GOT3 (cell line): Measurements from ENCODE around the gene TKTL1.

Experiments
- DNase-seq: peaks from one replicate; lab custom pipeline; 2025; ENCODE audit warnings: mixed read lengths; lab: John Stamatoyannopoulos, UW

Gene TKTL1

DNA sequence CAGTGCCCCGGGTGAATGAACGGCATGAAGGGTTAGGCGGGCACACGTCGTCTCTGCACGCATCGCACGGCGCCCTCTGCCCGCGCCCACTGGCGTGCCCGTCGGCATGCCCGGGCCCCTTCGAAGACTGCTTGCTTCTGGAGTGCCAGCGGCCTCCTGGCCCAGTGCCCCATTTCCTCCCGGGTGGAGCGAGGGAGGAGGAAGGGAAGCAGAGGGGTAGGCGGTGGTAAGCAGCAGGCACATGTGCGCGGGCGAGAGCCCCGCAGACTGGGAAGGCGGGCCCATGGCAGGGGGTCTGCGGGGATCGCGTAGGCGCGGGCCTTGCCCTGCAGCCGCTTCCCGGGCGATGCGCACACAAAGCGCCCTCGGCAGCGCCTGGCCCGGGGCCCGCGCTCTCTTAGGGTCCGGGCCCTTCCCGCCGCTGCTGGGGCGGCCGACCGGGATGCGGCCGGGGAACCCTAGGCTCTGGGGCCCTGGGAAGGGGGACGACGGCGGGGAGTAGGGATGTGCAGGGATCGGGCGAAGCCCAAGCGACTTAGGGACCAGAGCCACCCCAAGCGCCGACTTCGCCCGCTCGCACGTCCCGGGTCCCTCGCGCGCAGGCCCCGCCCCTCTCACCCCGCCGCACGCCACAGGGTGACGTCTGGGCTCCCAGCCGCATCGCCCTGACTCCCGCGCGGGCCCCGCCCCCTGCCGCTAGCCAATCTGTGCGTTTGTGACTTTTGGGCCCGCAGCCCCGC lies 82.6 kb downstream of the TKTL1 start:
- DNase-seq = no peak

GRCh38 chrX:154378799-154379568 lies 83.4 kb downstream of the TKTL1 start, which contains the start of gene EMD:
Gene EMD (plus strand): TSS chrX:154379295. CDS start chrX:154379485, 190 bp downstream.
- peak; percentile 93 for DNase-seq

DNA sequence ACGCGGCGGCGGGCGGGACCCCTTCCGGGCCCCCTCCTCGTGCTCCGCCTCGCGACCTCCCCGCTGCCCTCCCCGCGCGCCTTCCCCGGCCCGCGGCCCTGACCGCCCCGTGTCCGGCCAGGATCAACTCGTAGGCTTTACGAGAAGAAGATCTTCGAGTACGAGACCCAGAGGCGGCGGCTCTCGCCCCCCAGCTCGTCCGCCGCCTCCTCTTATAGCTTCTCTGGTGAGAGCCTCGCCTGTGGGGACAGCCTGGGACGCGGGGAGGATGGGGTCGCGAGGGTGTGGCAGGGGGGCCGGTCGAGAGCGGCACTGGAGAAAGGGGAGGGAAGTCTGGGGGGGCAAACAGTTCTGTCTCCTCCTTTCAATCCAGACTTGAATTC lies 84.0 kb downstream of the TKTL1 start:
- DNase-seq = no peak
